ENCODE results near the gene KPTN. TPM values are rescaled to one million over a fixed set of nuclear protein-coding genes. Genes with fewer than 3 reads are reported as not detected.
A peak's percentile ranks its signal among the peaks of the same experiment; 100 is the strongest.

KPTN gene
- 2.6 and 3.9 TPM in 2 replicates for total RNA-seq

DNA sequence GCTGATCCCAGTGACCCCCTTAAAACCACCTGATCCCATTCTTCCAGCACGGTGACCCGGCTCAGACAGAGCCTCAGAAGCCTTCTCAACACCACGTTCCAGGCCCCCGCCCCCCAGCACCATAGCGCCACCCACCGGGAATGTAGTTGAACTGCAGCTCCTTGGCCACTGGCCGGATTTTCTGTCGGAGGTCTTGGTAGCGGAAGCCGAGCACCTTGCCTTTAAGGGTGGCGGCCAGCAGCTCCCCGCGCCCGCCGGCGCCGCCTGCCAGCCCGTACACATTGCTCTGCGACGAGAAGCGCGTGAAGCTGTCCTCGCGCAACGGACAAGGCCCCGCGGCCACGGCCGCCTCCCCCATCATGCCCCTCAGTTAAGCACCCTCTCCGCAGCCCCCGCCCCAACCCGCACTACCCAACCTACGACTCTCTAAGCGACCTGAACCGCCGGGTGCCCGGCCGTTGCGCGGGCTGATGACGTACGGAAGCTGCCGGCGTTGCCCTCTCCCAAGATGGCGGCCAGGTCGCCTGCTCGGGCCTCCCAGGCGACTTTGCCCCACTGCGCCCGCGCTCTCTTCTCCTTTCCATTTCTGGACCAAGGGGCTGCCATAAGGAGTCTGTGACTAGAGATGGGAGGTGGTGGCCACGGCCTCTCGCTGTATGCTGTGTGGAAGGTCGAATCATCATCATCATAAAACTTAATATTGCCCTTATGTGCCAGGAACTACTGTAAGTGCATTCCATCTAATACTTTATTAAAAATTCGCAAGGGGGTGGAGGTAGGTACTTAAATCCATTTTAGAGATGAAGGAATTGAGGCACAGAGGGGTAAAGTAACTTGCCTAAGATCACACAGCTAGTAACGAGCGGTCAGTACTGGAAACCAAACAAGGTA lies at the start of gene KPTN:
KPTN (minus strand) TSS at position 420 of the 891 bp plus-strand sequence; CDS start at position 361, 59 bp downstream.
- TF ChIP-seq, protein P1, sequence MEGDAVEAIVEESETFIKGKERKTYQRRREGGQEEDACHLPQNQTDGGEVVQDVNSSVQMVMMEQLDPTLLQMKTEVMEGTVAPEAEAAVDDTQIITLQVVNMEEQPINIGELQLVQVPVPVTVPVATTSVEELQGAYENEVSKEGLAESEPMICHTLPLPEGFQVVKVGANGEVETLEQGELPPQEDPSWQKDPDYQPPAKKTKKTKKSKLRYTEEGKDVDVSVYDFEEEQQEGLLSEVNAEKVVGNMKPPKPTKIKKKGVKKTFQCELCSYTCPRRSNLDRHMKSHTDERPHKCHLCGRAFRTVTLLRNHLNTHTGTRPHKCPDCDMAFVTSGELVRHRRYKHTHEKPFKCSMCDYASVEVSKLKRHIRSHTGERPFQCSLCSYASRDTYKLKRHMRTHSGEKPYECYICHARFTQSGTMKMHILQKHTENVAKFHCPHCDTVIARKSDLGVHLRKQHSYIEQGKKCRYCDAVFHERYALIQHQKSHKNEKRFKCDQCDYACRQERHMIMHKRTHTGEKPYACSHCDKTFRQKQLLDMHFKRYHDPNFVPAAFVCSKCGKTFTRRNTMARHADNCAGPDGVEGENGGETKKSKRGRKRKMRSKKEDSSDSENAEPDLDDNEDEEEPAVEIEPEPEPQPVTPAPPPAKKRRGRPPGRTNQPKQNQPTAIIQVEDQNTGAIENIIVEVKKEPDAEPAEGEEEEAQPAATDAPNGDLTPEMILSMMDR (IDR thresholded peaks at IDR 0.05; ENCODE audit: insufficient read depth, low read depth, low read length), result peak; percentile 96
- H3K4me3 ChIP-seq (ENCODE audit: low read depth, low read length), result peak within 1 kb of the TSS; percentile 82
- peak; percentile 93 for DNase-seq (ENCODE audit: low read depth)

DNA sequence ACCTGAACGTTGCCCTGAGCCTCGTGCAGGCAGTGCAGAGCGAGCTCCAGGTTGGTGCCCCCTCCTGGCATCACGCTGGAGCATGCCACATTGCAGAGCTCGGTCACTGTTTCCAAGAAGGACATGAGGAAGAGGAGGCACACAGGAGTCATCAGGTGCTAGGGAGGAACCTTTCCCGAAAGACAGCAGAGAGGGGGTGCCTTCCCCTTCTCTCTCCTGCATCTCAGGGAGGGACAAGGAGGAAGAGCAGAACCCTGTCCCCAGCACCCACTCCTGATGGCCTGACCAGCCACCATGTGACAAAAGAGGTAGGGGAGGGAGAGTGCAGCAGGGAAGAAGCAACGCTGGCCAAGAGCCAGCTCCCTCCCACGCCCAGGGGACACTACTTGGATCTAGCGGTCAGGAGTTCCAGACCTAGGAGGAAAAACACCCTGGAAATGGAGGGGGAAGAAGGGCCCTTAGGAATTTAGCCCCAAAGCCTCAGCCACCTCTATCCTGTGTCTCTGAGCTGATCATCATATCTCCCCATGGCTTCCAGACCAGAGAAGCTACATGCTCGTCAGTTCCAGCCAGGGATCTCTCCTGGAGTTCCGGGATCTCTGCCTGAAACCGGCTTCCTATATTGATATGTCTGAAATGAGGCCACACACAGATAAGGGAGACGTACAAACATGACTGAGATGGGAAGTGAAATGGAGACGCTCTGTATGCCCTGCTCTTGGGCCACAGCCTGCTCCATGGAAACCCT lies 47.8 kb upstream of the KPTN start:
- no peak for DNase-seq (ENCODE audit: low read depth)
- TF ChIP-seq, protein P1 (IDR thresholded peaks at IDR 0.05; ENCODE audit: insufficient read depth, low read depth, low read length), result no peak
- H3K4me3 ChIP-seq (ENCODE audit: low read depth, low read length), result no peak overlapping the region

DNA sequence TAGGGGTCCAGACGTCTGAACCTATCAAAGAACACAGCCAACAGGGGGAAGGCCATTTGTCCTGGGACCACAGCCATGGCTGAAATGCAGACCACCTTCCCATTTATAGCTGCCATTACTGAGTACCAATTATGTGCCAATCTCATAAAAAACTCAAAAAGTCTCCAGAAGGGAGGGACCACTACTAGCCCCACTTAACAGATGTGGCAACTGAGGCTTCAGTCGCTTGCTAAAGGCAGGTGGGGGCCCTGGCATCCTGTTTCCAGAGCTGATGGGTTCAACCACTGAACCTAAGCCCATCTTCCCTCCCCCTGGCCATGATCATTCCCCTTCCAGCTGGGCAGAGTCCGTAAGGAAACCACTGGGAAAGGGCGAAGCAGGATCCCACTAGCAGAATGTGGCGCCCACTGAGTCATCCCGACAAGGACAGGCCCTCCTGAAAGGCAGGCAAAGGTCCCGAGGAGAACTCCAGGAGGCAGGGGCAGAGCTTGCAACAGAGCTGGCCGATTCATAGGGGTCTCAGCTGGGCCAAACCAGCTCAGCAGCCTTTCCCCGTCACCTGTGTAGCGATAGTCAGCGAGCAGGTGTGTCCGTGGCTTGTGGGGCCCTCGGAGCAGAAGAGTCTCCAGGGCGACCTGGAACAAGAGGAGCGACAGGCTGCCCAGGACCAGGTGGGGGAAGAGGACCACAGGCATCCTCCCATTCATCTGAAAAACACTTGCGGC lies 45.2 kb upstream of the KPTN start:
- H3K4me3 ChIP-seq (ENCODE audit: low read depth, low read length), result no peak overlapping the region
- TF ChIP-seq, protein P1 (IDR thresholded peaks at IDR 0.05; ENCODE audit: insufficient read depth, low read depth, low read length), result no peak
- DNase-seq (ENCODE audit: low read depth), result no peak

DNA sequence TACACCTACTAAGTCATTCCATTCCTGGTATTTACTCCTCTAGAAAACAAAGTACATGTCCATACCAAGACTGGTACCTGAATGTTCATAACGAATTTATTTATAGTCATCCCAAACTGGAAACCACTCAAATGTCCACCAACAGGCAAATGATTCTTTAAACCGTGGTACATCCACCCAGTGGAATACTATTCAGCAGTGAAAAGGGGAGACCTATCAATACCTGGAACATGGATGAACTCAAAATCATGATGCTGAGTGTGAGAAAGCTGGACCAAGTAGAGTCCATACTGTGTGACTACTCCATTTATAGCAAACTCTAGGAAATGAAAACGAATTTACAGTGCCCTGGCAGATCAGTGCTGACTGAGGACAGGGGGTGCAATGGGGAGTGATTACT lies 42.8 kb upstream of the KPTN start:
- no peak overlapping the region for H3K4me3 ChIP-seq (ENCODE audit: low read depth, low read length)
- TF ChIP-seq, protein P1 (IDR thresholded peaks at IDR 0.05; ENCODE audit: insufficient read depth, low read depth, low read length), result no peak
- no peak for DNase-seq (ENCODE audit: low read depth)

DNA sequence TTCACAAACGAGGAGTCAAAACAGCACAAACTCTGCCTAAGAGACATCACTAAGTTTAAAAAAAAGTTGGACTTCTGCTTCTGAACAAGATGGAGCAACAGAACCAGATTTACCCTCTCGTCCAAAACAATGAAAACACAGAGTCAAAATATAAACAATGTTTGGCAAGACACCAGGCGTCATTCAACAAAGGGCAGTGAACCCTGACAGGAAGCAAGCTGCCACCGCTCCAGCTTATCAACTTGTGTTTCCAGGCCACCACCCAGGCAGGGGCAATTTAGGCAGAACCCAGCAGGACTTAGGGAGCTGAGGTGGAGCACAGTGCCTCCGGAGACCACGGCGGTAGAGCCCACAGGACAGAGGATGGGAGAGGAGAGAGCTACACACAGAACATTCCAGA lies 39.5 kb upstream of the KPTN start:
- no peak overlapping the region for H3K4me3 ChIP-seq (ENCODE audit: low read depth, low read length)
- TF ChIP-seq, protein P1 (IDR thresholded peaks at IDR 0.05; ENCODE audit: insufficient read depth, low read depth, low read length), result no peak
- DNase-seq (ENCODE audit: low read depth), result peak; percentile 48

DNA sequence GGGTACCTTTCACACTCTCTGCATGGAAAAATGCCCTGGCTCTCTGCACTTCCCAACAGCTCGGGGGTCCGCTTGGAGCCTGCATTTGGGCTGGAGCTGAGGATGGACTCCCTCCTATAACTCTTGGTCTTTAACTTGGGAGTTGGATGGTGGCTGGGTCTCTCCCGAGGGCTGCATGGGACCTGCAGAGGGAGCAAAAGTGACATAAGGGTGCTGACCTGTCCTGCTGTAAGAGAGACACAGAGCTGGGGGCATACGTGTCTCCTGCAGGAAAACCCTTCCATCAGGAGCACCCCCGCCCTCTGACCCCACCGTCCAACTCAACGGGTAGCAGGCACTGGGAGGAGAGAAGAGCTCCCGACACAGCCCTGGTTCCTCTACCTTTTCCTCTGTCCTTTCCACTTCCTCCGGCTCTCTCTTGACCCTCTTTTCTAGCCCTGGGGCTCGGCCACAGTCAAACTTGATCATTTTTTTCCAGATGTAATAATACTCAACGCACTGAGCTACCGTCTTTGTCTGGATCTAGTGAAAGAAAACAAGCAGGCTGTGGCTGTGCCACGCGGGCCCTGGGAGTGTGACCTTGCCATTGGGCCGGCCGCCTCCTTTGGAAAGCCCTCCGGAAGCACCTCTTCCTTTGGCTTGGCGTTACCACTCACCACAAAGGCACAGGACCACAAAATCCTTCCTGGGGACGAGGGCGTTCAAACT lies 37.6 kb upstream of the KPTN start:
- TF ChIP-seq, protein P1 (IDR thresholded peaks at IDR 0.05; ENCODE audit: insufficient read depth, low read depth, low read length), result no peak
- DNase-seq (ENCODE audit: low read depth), result no peak
- H3K4me3 ChIP-seq (ENCODE audit: low read depth, low read length), result no peak overlapping the region

Measured in fibroblast of villous mesenchyme (primary cell).